Measurements from ENCODE around the gene ST6GALNAC3. TPM values are rescaled to one million over a fixed set of nuclear protein-coding genes. Genes with fewer than 3 reads are reported as not detected.

The ST6GALNAC3 gene
- polyA plus RNA-seq, 2 of the 4 experiments (the other 2 are of a cell fraction): 1.1 to 1.2 TPM

- ATAC-seq: no peak
- DNase-seq (ENCODE audit: low read depth in 1 of 2, low spot score in 1 of 2): no peak
- 57% methylated on average over 1 of the region's 1 CpG for WGBS (ENCODE audit: missing lambda C conversion rate)
- Histone ChIP-seq H3K4me3 (no peak overlapping the region), H3K9me3 (no peaks in the 10 kb centered on the region), H3K4me1 (no peaks in the 10 kb centered on the region), H3K4me2 (no peak overlapping the region), H3K27ac (no peak overlapping the region)
- FAIRE-seq: no peak
- POLR2A ChIA-PET: no interaction called here
- CTCF ChIA-PET: no interaction called here
- TF ChIP-seq EP300 (IDR thresholded peaks at IDR 0.05) (no peak), BHLHE40 (IDR thresholded peaks at IDR 0.05; ENCODE audit: low read depth, low read length) (no peak), ESRRA (IDR thresholded peaks at IDR 0.05; ENCODE audit: borderline replicate concordance, low read length) (no peak), RNF2 (IDR thresholded peaks at IDR 0.05; ENCODE audit: borderline replicate concordance, low read depth) (no peak), HEYL (CRISPR knock-in tag; IDR thresholded peaks at IDR 0.05) (no peak), GATA3 (IDR thresholded peaks at IDR 0.05; ENCODE audit: borderline replicate concordance) (no peak), ZNF302 (CRISPR knock-in tag; IDR thresholded peaks at IDR 0.05) (no peak), JUNB (IDR thresholded peaks at IDR 0.05) (no peak), ZC3H11A (IDR thresholded peaks at IDR 0.05) (no peak), RFX5 (IDR thresholded peaks at IDR 0.05) (no peak), USF2 (IDR thresholded peaks at IDR 0.05) (no peak), SMC3 (IDR thresholded peaks at IDR 0.05) (no peak), ZFP36 (IDR thresholded peaks at IDR 0.05; ENCODE audit: borderline replicate concordance, partially characterized antibody) (no peak), HMGXB4 (CRISPR knock-in tag; IDR thresholded peaks at IDR 0.05; ENCODE audit: borderline replicate concordance) (no peak)
Observed at GRCh38 chr1:76138217-76138616, 63.7 kb downstream of the ST6GALNAC3 start.

GRCh38 chr1:76140227-76140626 is 65.7 kb downstream of the ST6GALNAC3 start:
- POLR2A ChIA-PET: interaction anchor here (0.7 kb wide), 1 partner anchor 1542 kb away, joined by 3 read pairs; the partner anchor contains the start of gene ZZZ3
- Histone ChIP-seq H3K4me3 (no peak overlapping the region), H3K9me3 (no peaks in the 10 kb centered on the region), H3K4me1 (no peaks in the 10 kb centered on the region), H3K4me2 (no peak overlapping the region), H3K27ac (no peak overlapping the region)
- CTCF ChIA-PET: interaction anchor here (1.2 kb wide), 1 partner anchor 231 kb away, joined by 5 read pairs; no protein-coding TSS in a partner anchor
- DNase-seq (ENCODE audit: low read depth in 1 of 2, low spot score in 1 of 2) (no peak), ATAC-seq (no peak), FAIRE-seq (no peak)
- 29% methylated on average over 1 of the region's 1 CpG for WGBS (ENCODE audit: missing lambda C conversion rate)
- no peak for TF ChIP-seq SREBF2 (IDR thresholded peaks at IDR 0.05)
- TF ChIP-seq JUN (IDR thresholded peaks at IDR 0.05): no peak
- TF ChIP-seq CHD4 (IDR thresholded peaks at IDR 0.05; ENCODE audit: borderline replicate concordance): no peak
- no peak for TF ChIP-seq HES2 (IDR thresholded peaks at IDR 0.05)
- TF ChIP-seq MYC (IDR thresholded peaks at IDR 0.05; ENCODE audit: borderline replicate concordance, low read length): no peak
- TF ChIP-seq CEBPB (IDR thresholded peaks at IDR 0.05): no peak
- no peak for TF ChIP-seq ELK1 (IDR thresholded peaks at IDR 0.05; ENCODE audit: low read depth, low read length)
- TF ChIP-seq TP53 (CRISPR knock-in tag; IDR thresholded peaks at IDR 0.05): no peak
- TF ChIP-seq HOXA7 (CRISPR knock-in tag; IDR thresholded peaks at IDR 0.05): no peak
- no peak for TF ChIP-seq ATOH8 (CRISPR knock-in tag; IDR thresholded peaks at IDR 0.05; ENCODE audit: low read depth)
- no peak for TF ChIP-seq CBX2 (IDR thresholded peaks at IDR 0.05; ENCODE audit: borderline replicate concordance, low read depth)
- no peak for TF ChIP-seq CTCF (IDR thresholded peaks at IDR 0.05)

All from A549 (cell line).